MCF 10A (cell line): ENCODE data around the gene NKX6-2. TPM values are rescaled to one million over a fixed set of nuclear protein-coding genes. Genes with fewer than 3 reads are reported as not detected.

Experiments used
- BruUV-seq: library from RNA; stranded (reverse); fragments of 400-500 nt; replicated peaks from 2 replicates; lab custom pipeline; 2021; lab: Mats Ljungman, UMichigan
- CTCF ChIA-PET: fragments of 300-600 bp; sonication (Branson Sonifier 250); formaldehyde crosslinking; extraction: SDS; loops from one replicate; lab custom pipeline; 2021; ENCODE audit warnings: antibody characterized with exemption, inconsistent platforms; lab: Yijun Ruan, JAX
- POLR2A ChIA-PET: fragments of 300-600, 350-650 bp; sonication (Branson Sonifier 250); formaldehyde crosslinking; extraction: SDS; loops from one replicate; lab custom pipeline; 2020; ENCODE audit warnings: antibody characterized with exemption, inconsistent platforms; lab: Yijun Ruan, JAX
- DNase-seq: peaks from one replicate; pipeline ENCODE4 v3.0.0-alpha.2; 2018; ENCODE audit not compliant: unreplicated experiment
- H3K27ac Mint-ChIP-seq: one replicate; pipeline ENCODE4 v1.8.0; 2022; ENCODE audit warnings: mild to moderate bottlenecking, low read depth, mixed read lengths; ENCODE audit not compliant: unreplicated experiment
- H3K27me3 Mint-ChIP-seq: one replicate; pipeline ENCODE4 v1.8.0; 2022; ENCODE audit warnings: mixed read lengths; ENCODE audit not compliant: insufficient read depth, unreplicated experiment
- H3K36me3 Mint-ChIP-seq: one replicate; pipeline ENCODE4 v1.8.0; 2022; ENCODE audit warnings: mild to moderate bottlenecking, moderate library complexity, mixed read lengths; ENCODE audit not compliant: insufficient read depth, unreplicated experiment
- H3K4me1 Mint-ChIP-seq: one replicate; pipeline ENCODE4 v1.8.0; 2022; ENCODE audit warnings: mixed read lengths; ENCODE audit not compliant: insufficient read depth, unreplicated experiment
- H3K4me3 Mint-ChIP-seq: one replicate; pipeline ENCODE4 v1.8.0; 2022; ENCODE audit warnings: mild to moderate bottlenecking, moderate library complexity, mixed read lengths; ENCODE audit not compliant: unreplicated experiment
- H3K9me3 Mint-ChIP-seq: one replicate; pipeline ENCODE4 v1.8.0; 2022; ENCODE audit warnings: mixed read lengths; ENCODE audit not compliant: unreplicated experiment
- intact Hi-C: fragments of 100-400 bp; cut with micrococcal nuclease; formaldehyde crosslinking; loops from 2 replicates; pipeline ENCODE4 v1.14.1; 2022
- total RNA-seq: library from RNA; stranded (reverse); gene quantifications from 2 replicates; pipeline ENCODE4 v1.2.3, GENCODE V29; 2022
- TF ChIP-seq, protein P1 (sequence below): fragments of 200-600 bp; IDR thresholded peaks from one replicate; pipeline ENCODE4 v1.8.0; 2022; ENCODE audit warnings: antibody characterized with exemption, mild to moderate bottlenecking; ENCODE audit not compliant: unreplicated experiment

NKX6-2 gene
- total RNA-seq, 1 experiment from 2014 or later: not detected

- Mint-ChIP-seq H3K9me3 (no peaks in the 10 kb centered on the region), H3K4me1 (no peaks in the 10 kb centered on the region), H3K27ac (no peak overlapping the region), H3K4me3 (no peak overlapping the region), H3K36me3 (peaks cover 4% of the 10 kb centered on the region), H3K27me3 (no peaks in the 10 kb centered on the region)
- DNase-seq: no peak
- ChIA-PET CTCF (no interaction called here), POLR2A (no interaction called here)
- TF ChIP-seq, protein P1, sequence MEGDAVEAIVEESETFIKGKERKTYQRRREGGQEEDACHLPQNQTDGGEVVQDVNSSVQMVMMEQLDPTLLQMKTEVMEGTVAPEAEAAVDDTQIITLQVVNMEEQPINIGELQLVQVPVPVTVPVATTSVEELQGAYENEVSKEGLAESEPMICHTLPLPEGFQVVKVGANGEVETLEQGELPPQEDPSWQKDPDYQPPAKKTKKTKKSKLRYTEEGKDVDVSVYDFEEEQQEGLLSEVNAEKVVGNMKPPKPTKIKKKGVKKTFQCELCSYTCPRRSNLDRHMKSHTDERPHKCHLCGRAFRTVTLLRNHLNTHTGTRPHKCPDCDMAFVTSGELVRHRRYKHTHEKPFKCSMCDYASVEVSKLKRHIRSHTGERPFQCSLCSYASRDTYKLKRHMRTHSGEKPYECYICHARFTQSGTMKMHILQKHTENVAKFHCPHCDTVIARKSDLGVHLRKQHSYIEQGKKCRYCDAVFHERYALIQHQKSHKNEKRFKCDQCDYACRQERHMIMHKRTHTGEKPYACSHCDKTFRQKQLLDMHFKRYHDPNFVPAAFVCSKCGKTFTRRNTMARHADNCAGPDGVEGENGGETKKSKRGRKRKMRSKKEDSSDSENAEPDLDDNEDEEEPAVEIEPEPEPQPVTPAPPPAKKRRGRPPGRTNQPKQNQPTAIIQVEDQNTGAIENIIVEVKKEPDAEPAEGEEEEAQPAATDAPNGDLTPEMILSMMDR: no peak
- intact Hi-C loops: no loop called here
- no TSS peak for BruUV-seq
Observed at GRCh38 chr10:132764108-132764507, 21.8 kb downstream of the NKX6-2 start.

GRCh38 chr10:132763545-132763944, 22.4 kb downstream of the NKX6-2 start:
- CTCF ChIA-PET: no interaction called here
- no peaks in the 10 kb centered on the region for H3K9me3 Mint-ChIP-seq
- H3K27me3 Mint-ChIP-seq: no peaks in the 10 kb centered on the region
- H3K36me3 Mint-ChIP-seq: peaks cover 4% of the 10 kb centered on the region
- no peak for DNase-seq
- H3K4me1 Mint-ChIP-seq: no peaks in the 10 kb centered on the region
- TF ChIP-seq, protein P1: no peak
- no peak overlapping the region for H3K27ac Mint-ChIP-seq
- POLR2A ChIA-PET: no interaction called here
- no peak overlapping the region for H3K4me3 Mint-ChIP-seq
- BruUV-seq: no TSS peak
- intact Hi-C loops: no loop called here

GRCh38 chr10:132762267-132762666, 23.7 kb downstream of the NKX6-2 start:
- no peak overlapping the region for H3K27ac Mint-ChIP-seq
- H3K27me3 Mint-ChIP-seq: no peaks in the 10 kb centered on the region
- intact Hi-C loops: no loop called here
- ChIA-PET CTCF (interaction anchor here (0.8 kb wide), 1 partner anchor 110 kb away, joined by 3 read pairs; no protein-coding TSS in a partner anchor), POLR2A (no interaction called here)
- no peak for DNase-seq
- H3K36me3 Mint-ChIP-seq: peaks cover under 1% of the 10 kb centered on the region
- H3K4me3 Mint-ChIP-seq: no peak overlapping the region
- no TSS peak for BruUV-seq
- H3K4me1 Mint-ChIP-seq: no peaks in the 10 kb centered on the region
- TF ChIP-seq, protein P1: no peak
- H3K9me3 Mint-ChIP-seq: no peaks in the 10 kb centered on the region

- no TSS peak for BruUV-seq
- intact Hi-C loops: no loop called here
- no peak overlapping the region for H3K4me3 Mint-ChIP-seq
- CTCF ChIA-PET: no interaction called here
- TF ChIP-seq, protein P1: no peak
- no peaks in the 10 kb centered on the region for H3K9me3 Mint-ChIP-seq
- H3K36me3 Mint-ChIP-seq: no peaks in the 10 kb centered on the region
- H3K4me1 Mint-ChIP-seq: no peaks in the 10 kb centered on the region
- H3K27me3 Mint-ChIP-seq: no peaks in the 10 kb centered on the region
- H3K27ac Mint-ChIP-seq: no peak overlapping the region
- POLR2A ChIA-PET: interaction anchor here (0.7 kb wide), 1 partner anchor 19 kb away, joined by 3 read pairs; no protein-coding TSS in a partner anchor
- DNase-seq: no peak
Observed at GRCh38 chr10:132761395-132762060, 24.4 kb downstream of the NKX6-2 start.
